GM19240 (cell line): ENCODE results near the gene WDTC1.

Source experiments
- DNase-seq: peaks from one replicate; pipeline ENCODE4 v3.0.0; 2011; ENCODE audit warnings: low spot score; ENCODE audit not compliant: insufficient read length

Gene WDTC1

DNA sequence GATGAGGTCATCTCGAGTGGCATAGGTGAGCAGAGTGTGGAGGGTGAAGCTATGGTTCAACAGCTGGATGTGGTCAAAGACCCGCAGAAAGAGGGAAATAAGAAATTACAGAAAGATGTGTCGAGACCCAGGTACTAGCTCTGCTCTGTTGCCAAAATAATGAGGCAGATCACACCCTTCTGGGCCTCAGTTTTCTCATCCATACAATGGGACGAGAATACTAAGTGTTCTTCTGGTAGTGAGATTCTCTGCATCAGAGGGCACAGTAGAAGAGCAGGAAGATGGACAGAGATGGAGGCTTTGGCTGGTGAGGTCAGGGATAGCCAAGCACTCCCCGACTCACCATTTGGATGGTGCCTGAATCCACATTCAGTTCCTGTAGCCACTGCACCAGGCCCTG is 121.3 kb downstream of the WDTC1 start:
- no peak for DNase-seq

DNA sequence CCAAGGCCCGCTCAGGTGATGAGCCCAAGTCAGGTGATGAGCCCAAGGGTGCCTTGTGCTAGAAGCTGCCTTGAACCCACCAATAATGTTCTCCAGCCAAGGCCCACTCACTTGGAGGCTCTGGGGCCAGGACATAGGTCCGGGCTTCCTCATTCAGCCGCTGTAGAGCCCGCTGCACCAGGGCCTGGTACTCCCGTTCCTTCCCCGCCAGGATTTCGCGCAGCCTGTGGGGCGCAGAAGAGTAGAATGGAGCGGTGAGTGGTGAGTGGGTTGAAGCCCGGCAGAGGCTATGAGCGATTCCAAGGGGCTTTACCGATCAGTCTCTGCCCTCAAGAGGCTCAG is 121.8 kb downstream of the WDTC1 start:
- no peak for DNase-seq

DNA sequence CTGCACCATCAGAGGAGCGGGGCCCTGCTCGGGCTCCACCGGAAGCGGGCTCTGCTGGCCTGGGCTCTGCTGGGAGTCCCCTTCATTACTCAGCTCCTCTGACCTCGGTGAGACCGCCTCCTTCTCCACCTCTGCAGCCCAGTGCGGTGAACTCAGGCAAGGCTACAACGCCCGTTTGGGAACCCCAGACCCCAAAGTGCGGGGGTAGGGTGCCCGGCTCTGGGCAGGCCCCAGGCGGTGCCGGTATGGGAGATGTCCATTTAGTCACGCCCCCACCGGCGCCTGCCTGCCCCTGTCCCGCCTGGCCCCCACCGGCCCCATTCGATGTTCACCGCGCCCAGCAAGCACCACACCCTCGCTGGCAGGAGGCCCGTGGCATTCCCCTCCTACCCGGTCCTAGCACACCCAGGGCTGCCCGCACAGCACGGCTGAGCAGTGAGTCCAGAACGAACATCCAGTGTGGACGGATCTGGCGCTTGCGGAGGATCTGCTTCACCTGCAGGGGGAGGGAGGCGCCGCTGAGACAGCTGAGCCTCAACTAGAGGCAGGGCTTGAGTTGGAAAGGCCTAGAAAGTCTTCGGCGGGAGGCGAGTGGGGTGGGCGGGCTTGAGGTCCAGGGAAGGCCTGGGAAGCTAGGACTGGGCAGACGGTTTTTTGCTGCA is 122.3 kb downstream of the WDTC1 start:
- no peak for DNase-seq

DNA sequence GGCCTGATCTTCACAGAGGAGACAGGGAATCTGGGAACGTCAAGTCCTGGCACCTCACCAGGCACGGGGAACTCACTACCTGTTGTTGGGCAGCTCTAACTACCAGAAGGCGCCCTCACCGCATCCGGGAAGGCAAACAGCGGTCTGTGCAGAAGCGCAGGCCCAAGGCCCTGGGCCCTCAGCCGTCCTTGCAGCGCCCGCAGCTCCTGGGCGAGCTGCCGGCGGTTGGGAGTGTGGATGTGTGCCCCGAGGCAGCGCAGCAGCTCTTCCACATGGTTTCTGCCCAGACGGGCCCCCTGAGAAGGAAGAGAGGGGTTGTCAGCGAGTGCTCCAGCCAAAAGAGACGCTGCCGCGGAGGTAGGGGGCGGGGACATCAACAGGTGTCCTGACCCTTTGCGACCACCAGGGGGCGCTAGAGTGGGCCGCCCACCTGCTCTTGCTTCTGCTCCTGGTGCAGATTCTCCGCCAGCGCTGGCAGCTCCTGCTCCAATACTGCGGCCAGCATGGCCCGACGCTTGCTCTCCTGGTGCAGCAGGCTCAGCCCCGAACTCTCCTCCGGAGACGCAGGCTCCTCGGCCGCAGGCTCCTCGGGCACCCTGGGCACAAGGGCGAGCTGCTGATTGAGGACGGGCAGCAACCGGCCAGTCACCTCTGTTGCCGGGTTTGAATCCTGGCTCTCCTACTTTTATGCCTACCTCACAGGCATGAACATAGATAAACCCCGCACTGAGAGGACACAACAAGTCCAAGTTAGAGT is 123.0 kb downstream of the WDTC1 start:
- DNase-seq: peak; percentile 97
